SK-N-SH (cell line): ENCODE results near the gene CNNM1. TPM values are rescaled to one million over a fixed set of nuclear protein-coding genes. Genes with fewer than 3 reads are reported as not detected.

Experiments
- CTCF ChIA-PET: fragments of 300-600, 350-600 bp; formaldehyde crosslinking; extraction: SDS; loops from one replicate; lab custom pipeline; 2021; lab: Yijun Ruan, JAX
- POLR2A ChIA-PET: fragments of 350-600 bp; sonication (Branson Sonifier 250); formaldehyde crosslinking; extraction: SDS; loops from one replicate; lab custom pipeline; 2020; ENCODE audit warnings: antibody characterized with exemption, inconsistent platforms; lab: Yijun Ruan, JAX
- DNase-seq: peaks from one replicate; pipeline ENCODE4 v3.0.0; 2012
- H2AFZ ChIP-seq: fragments of 200-600 bp; sonication (generic); 2 replicates; pipeline ENCODE4 v1.8.1; 2016; ENCODE audit warnings: antibody characterized with exemption, mild to moderate bottlenecking, low read depth
- H3F3A ChIP-seq: fragments of 200-600 bp; sonication (generic); replicated peaks from 2 replicates; pipeline ENCODE3; 2016; ENCODE audit warnings: antibody characterized with exemption, mild to moderate bottlenecking; ENCODE audit not compliant: insufficient read depth
- H3K27ac ChIP-seq, 2 experiments: fragments of 200-500 bp in 1 of 2; fragments of 200-600 bp in 1 of 2; sonication (Bioruptor generic) in 1 of 2; sonication (generic), shearing (Covaris generic) in 1 of 2; 2 replicates each; pipeline versions ENCODE4 v1.5.1 to v1.6.1; 2014 to 2016; ENCODE audit warnings: low read depth in 2 of 2, inconsistent platforms in 1 of 2, low read length in 1 of 2, mild to moderate bottlenecking in 1 of 2, mixed read lengths in 1 of 2
- H3K27me3 ChIP-seq: fragments of 200-600 bp; sonication (generic), shearing (Covaris generic); 2 replicates; pipeline ENCODE4 v1.6.1; 2016; ENCODE audit warnings: mixed run types; ENCODE audit not compliant: insufficient read depth
- H3K36me3 ChIP-seq, 2 experiments: fragments of 200-500 bp in 1 of 2; fragments of 200-600 bp in 1 of 2; sonication (Bioruptor generic) in 1 of 2; sonication (generic) in 1 of 2; replicated peaks in 1 of 2; 2 replicates each; pipeline versions ENCODE3 to v1.5.1; 2014 to 2016; ENCODE audit warnings: low read length in 1 of 2, mild to moderate bottlenecking in 1 of 2; ENCODE audit not compliant: insufficient read depth in 2 of 2, control insufficient read depth in 1 of 2
- H3K4me1 ChIP-seq, 2 experiments: fragments of 200-500 bp in 1 of 2; fragments of 200-600 bp in 1 of 2; sonication (Bioruptor generic) in 1 of 2; sonication (generic), shearing (Covaris generic) in 1 of 2; 2 replicates each; pipeline versions ENCODE4 v1.5.1 to v1.6.1; 2014 to 2016; ENCODE audit warnings: low read depth in 1 of 2, low read length in 1 of 2, mixed run types in 1 of 2; ENCODE audit not compliant: insufficient read depth in 2 of 2, control insufficient read depth in 1 of 2
- H3K4me2 ChIP-seq: fragments of 200-600 bp; sonication (generic), shearing (Covaris generic); 2 replicates; pipeline ENCODE4 v1.6.1; 2017; ENCODE audit warnings: mixed run types
- H3K4me3 ChIP-seq, 2 experiments: fragments of 200-500 bp in 1 of 2; fragments of 200-600 bp in 1 of 2; sonication (Bioruptor generic) in 1 of 2; sonication (generic), shearing (Covaris generic) in 1 of 2; 2 replicates each; pipeline versions ENCODE4 v1.5.1 to v1.8.1; 2014 to 2016; ENCODE audit warnings: low read depth in 2 of 2, inconsistent platforms in 1 of 2, low read length in 1 of 2, mild to moderate bottlenecking in 1 of 2, mixed read lengths in 1 of 2, moderate library complexity in 1 of 2
- H3K79me2 ChIP-seq: fragments of 200-600 bp; sonication (generic); 2 replicates; pipeline ENCODE4 v1.8.1; 2017; ENCODE audit warnings: mild to moderate bottlenecking; ENCODE audit not compliant: insufficient read depth
- H3K9ac ChIP-seq: fragments of 200-600 bp; sonication (generic); 2 replicates; pipeline ENCODE4 v1.6.1; 2017; ENCODE audit warnings: mixed run types
- H3K9me2 ChIP-seq: fragments of 200-600 bp; sonication (generic); 2 replicates; pipeline ENCODE4 v1.6.1; 2017; ENCODE audit warnings: mixed run types
- H3K9me3 ChIP-seq: fragments of 200-600 bp; sonication (generic); 2 replicates; pipeline ENCODE4 v1.6.1; 2017; ENCODE audit warnings: mixed run types, mild to moderate bottlenecking, moderate library complexity
- H4K20me1 ChIP-seq: fragments of 200-600 bp; sonication (generic); 2 replicates; pipeline ENCODE4 v1.6.1; 2017; ENCODE audit warnings: mild to moderate bottlenecking, mixed run types; ENCODE audit not compliant: insufficient read depth
- EP300 ChIP-seq, 2 experiments: IDR thresholded peaks; 2 replicates each; pipeline versions ENCODE4 v1.4.0 to v1.6.1; 2012; ENCODE audit warnings: borderline replicate concordance in 1 of 2, low read depth in 1 of 2, low read length in 1 of 2
- EZH2phosphoT487 ChIP-seq: fragments of 200-600 bp; sonication (generic); IDR thresholded peaks from 2 replicates; pipeline ENCODE4 v1.6.1; 2017; ENCODE audit warnings: low read depth, mixed run types, mild to moderate bottlenecking, antibody characterized with exemption, moderate library complexity, borderline replicate concordance
- IRF3 ChIP-seq: fragments of 150-350 bp; IDR thresholded peaks from 2 replicates; pipeline ENCODE4 v1.6.1; 2016; ENCODE audit warnings: mild to moderate bottlenecking, low read depth, low read length
- JUND ChIP-seq: IDR thresholded peaks from 2 replicates; pipeline ENCODE4 v1.4.0; 2012
- MXI1 ChIP-seq: IDR thresholded peaks from 2 replicates; pipeline ENCODE4 v1.6.1; 2012; ENCODE audit warnings: mild to moderate bottlenecking, low read depth, low read length, improper control_type of control experiment
- PBX3 ChIP-seq: IDR thresholded peaks from 2 replicates; pipeline ENCODE4; 2012
- POLR2AphosphoS5 ChIP-seq: IDR thresholded peaks from 2 replicates; pipeline ENCODE4 v1.6.1; 2012; ENCODE audit warnings: low read depth, low read length
- RAD21 ChIP-seq: IDR thresholded peaks from 2 replicates; pipeline ENCODE4 v1.6.1; 2012; ENCODE audit warnings: mild to moderate bottlenecking, low read length
- RXRA ChIP-seq: IDR thresholded peaks from 2 replicates; pipeline ENCODE4 v1.4.0; 2012; ENCODE audit warnings: low read depth, mild to moderate bottlenecking, borderline replicate concordance
- TCF12 ChIP-seq: IDR thresholded peaks from 2 replicates; pipeline ENCODE4 v1.4.0; 2012
- WGBS: methylation state at CpG from one replicate; pipeline ENCODE4 v1.1.6; 2017; ENCODE audit warnings: low lambda C conversion rate; 5-methylcytosine and 5-hydroxymethylcytosine counted together
- polyA plus RNA-seq, 3 experiments: library from polyadenylated mRNA; depleted of rRNA; stranded (reverse); fragments of >200 nt; gene quantifications; 2 replicates each; pipeline ENCODE4 v1.2.3, GENCODE V29; 2012
- TF ChIP-seq, protein P1 (sequence below): IDR thresholded peaks from 2 replicates; pipeline ENCODE4 v1.4.0; 2012; ENCODE audit warnings: low read depth, borderline replicate concordance
- TF ChIP-seq, protein P2 (sequence below): IDR thresholded peaks from 2 replicates; pipeline ENCODE4 v1.4.0; 2012; ENCODE audit warnings: low read depth
- TF ChIP-seq, protein P3 (sequence below): IDR thresholded peaks from 2 replicates; pipeline ENCODE4 v1.4.0; 2012; ENCODE audit warnings: low read depth, borderline replicate concordance

CNNM1 gene
- polyA plus RNA-seq, 1 of the 3 experiments (the other 2 are of a cell fraction), result 0.12 TPM

GRCh38 chr10:99412099-99412498 lies 82.9 kb downstream of the CNNM1 start:
- DNase-seq, result no peak
- no peak overlapping the region for H3K9ac ChIP-seq
- H3K9me2 ChIP-seq, result no peaks in the 10 kb centered on the region
- no peaks in the 10 kb centered on the region for H3K79me2 ChIP-seq
- CTCF ChIA-PET, result interaction anchor here (0.9 kb wide), 1 partner anchor 200 kb away, joined by 3 read pairs; no protein-coding TSS in a partner anchor
- no peaks in the 10 kb centered on the region for H3F3A ChIP-seq
- H3K9me3 ChIP-seq, result no peaks in the 10 kb centered on the region
- 82% methylated on average over 1 of the region's 1 CpG for WGBS
- no peaks in the 10 kb centered on the region for H3K36me3 ChIP-seq
- H3K27ac ChIP-seq, result no peak overlapping the region
- no peaks in the 10 kb centered on the region for H4K20me1 ChIP-seq
- no peaks in the 10 kb centered on the region for H3K27me3 ChIP-seq
- H3K4me2 ChIP-seq, result no peak overlapping the region
- no peaks in the 10 kb centered on the region for H3K4me1 ChIP-seq
- POLR2A ChIA-PET, result no interaction called here
- no peak for TF ChIP-seq RAD21
- no peak for TF ChIP-seq MXI1
- TF ChIP-seq, protein P1, sequence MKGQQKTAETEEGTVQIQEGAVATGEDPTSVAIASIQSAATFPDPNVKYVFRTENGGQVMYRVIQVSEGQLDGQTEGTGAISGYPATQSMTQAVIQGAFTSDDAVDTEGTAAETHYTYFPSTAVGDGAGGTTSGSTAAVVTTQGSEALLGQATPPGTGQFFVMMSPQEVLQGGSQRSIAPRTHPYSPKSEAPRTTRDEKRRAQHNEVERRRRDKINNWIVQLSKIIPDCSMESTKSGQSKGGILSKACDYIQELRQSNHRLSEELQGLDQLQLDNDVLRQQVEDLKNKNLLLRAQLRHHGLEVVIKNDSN, result no peak
- TF ChIP-seq RXRA, result no peak
- no peak for TF ChIP-seq EZH2phosphoT487
- TF ChIP-seq, protein P2, sequence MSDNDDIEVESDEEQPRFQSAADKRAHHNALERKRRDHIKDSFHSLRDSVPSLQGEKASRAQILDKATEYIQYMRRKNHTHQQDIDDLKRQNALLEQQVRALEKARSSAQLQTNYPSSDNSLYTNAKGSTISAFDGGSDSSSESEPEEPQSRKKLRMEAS, result no peak
- no peak for TF ChIP-seq EP300 (IDR thresholded peaks at IDR 0.05; ENCODE audit: borderline replicate concordance in 1 of 2, low read depth in 1 of 2, low read length in 1 of 2)
- TF ChIP-seq IRF3, result no peak
- TF ChIP-seq, protein P3, sequence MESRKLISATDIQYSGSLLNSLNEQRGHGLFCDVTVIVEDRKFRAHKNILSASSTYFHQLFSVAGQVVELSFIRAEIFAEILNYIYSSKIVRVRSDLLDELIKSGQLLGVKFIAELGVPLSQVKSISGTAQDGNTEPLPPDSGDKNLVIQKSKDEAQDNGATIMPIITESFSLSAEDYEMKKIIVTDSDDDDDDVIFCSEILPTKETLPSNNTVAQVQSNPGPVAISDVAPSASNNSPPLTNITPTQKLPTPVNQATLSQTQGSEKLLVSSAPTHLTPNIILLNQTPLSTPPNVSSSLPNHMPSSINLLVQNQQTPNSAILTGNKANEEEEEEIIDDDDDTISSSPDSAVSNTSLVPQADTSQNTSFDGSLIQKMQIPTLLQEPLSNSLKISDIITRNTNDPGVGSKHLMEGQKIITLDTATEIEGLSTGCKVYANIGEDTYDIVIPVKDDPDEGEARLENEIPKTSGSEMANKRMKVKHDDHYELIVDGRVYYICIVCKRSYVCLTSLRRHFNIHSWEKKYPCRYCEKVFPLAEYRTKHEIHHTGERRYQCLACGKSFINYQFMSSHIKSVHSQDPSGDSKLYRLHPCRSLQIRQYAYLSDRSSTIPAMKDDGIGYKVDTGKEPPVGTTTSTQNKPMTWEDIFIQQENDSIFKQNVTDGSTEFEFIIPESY, result no peak
- no peak for TF ChIP-seq PBX3
- no peak for TF ChIP-seq POLR2AphosphoS5
- no peak for TF ChIP-seq TCF12
- TF ChIP-seq JUND, result no peak
- H3K4me3 ChIP-seq, result no peak overlapping the region
- H2AFZ ChIP-seq, result no peak overlapping the region
